ENCODE results near the gene ZNF771. TPM values are rescaled to one million over a fixed set of nuclear protein-coding genes. Genes with fewer than 3 reads are reported as not detected.

Gene ZNF771
- total and polyA plus RNA-seq, 9 of the 15 experiments (the other 6 are each of a cell fraction or from before 2014, with no cell fraction given): 1.5 to 12.6 (median 4.4) TPM

GRCh38 chr16:30445408-30446202 is 38.2 kb downstream of the ZNF771 start, which contains the start of gene SEPHS2 (continued):
- TF ChIP-seq, protein P1, sequence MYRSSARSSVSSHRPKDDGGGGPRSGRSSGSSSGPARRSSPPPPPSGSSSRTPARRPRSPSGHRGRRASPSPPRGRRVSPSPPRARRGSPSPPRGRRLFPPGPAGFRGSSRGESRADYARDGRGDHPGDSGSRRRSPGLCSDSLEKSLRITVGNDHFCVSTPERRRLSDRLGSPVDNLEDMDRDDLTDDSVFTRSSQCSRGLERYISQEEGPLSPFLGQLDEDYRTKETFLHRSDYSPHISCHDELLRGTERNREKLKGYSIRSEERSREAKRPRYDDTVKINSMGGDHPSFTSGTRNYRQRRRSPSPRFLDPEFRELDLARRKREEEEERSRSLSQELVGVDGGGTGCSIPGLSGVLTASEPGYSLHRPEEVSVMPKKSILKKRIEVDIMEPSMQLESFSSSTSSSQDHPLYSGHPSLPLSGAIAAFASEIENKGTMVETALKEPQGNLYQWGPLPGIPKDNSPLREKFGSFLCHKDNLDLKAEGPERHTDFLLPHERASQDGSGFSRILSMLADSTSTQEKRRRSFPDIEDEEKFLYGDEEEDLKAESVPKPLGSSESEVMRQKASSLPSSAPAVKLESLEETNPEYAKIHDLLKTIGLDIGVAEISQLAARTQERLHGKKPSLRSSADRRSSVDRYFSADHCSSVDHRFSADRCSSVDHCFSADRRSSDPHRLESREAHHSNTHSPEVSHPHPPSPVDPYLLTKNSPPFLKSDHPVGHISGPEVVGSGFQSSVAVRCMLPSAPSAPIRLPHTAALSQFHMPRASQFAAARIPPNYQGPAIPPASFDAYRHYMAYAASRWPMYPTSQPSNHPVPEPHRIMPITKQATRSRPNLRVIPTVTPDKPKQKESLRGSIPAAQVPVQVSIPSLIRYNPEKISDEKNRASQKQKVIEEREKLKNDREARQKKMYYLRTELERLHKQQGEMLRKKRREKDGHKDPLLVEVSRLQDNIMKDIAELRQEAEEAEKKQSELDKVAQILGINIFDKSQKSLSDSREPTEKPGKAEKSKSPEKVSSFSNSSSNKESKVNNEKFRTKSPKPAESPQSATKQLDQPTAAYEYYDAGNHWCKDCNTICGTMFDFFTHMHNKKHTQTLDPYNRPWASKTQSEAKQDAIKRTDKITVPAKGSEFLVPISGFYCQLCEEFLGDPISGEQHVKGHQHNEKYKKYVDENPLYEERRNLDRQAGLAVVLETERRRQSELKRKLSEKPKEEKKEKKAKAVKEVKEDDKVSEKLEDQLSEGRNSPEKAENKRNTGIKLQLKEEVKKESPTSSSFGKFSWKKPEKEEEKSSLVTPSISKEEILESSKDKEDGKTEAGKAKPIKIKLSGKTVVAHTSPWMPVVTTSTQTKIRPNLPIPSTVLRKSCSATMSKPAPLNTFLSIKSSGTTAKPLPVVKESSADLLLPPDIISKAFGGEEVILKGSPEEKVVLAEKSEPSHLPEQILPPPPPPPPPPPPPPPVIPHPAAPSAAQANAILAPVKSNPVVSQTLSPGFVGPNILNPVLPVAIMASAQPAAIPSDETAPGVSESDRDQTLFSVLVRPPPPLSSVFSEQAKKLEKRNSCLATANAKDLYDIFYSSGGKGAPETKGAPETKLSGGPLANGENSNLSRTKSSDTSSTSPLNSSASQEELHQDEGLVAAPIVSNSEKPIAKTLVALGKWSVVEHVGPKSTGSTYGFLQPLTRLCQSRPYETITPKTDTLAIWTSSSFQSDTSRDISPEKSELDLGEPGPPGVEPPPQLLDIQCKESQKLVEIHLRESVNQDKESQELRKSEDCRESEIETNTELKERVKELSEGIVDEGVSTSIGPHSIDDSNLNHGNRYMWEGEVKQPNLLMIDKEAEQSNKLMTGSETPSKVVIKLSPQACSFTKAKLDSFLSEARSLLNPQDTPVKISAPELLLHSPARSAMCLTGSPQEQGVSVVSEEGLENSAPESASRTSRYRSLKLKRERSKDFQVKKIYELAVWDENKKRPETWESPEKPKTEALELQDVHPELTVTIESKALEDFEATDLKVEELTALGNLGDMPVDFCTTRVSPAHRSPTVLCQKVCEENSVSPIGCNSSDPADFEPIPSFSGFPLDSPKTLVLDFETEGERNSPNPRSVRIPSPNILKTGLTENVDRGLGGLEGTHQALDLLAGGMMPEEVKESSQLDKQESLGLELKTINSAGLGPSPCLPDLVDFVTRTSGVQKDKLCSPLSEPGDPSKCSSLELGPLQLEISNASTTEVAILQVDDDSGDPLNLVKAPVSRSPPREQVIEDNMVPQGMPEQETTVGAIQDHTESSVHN (IDR thresholded peaks at IDR 0.05; ENCODE audit: borderline replicate concordance in 1 of 2, low read depth in 1 of 2): 0 out of 4 replicates have a peak, but pooled peaks of 1 of the 2 experiments have one; percentile 60
- TF ChIP-seq MXD1 (CRISPR knock-in tag; IDR thresholded peaks at IDR 0.05; ENCODE audit: borderline replicate concordance, poor library complexity, severe bottlenecking) (no peak), KAT7 (CRISPR knock-in tag; IDR thresholded peaks at IDR 0.05; ENCODE audit: borderline replicate concordance) (no peak), SNIP1 (IDR thresholded peaks at IDR 0.05; ENCODE audit: low read depth) (no peak), HEY1 (CRISPR knock-in tag; IDR thresholded peaks at IDR 0.05; ENCODE audit: borderline replicate concordance) (no peak), ARID3A (IDR thresholded peaks at IDR 0.05; ENCODE audit: borderline replicate concordance, low read depth, low read length) (no peak), NR1H2 (CRISPR knock-in tag; IDR thresholded peaks at IDR 0.05) (no peak), BRCA1 (IDR thresholded peaks at IDR 0.05) (no peak), BRCA1 (CRISPR knock-in tag; IDR thresholded peaks at IDR 0.05) (no peak)
- TF ChIP-seq, protein P2, sequence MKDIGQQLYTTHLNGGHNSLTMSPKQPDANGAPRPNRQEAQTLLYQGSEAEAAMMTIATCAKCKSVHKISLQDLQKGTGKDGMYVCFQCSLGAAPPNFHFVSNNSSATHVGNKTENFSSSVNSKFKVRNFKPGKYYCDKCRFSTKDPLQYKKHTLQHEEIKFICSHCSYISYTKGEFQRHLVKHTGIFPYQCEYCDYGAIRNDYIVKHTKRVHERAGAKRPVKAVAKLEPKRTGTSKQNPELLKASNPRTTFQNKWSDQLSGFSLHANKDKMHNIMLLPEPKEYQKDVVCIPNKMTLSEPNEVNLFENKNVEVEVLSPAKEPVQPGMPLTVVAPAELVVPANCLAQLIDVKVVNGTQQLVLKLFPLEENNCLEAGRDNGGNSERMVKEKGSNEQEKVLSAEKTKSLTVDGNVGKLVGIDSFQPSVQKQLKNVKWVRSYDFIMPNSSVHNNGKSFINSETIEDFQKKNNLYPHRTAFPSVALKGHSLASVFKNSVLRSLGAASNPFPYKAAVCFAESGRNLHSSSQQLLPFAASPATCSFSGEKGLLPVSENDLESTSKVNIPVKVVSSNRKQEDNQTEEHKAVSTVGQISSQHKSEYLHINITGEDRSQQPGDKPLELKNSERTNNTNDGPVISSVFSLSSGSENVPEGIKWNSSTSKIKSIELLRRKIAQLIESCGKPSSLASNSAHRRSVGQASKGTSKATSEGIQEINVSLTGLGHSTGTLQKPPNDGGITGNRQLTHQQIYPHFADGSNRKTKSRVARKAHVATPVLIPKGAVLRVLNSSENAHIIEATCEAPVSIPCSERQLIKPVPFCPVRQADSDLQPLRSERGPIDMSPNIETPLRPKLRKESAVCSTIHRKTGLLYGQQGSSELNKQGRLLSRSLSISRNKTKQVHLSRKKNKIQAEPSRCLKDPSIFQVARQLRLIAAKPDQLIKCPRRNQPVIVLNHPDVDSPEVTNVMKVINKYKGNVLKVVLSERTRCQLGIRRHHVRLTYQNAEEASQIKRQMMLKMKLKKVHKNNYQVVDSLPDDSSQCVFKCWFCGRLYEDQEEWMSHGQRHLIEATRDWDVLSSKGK (CRISPR knock-in tag; IDR thresholded peaks at IDR 0.05): no peak

Data from K562 (cell line).